HG03139 (cell line): ENCODE measurements around the gene TTC7B.

Source experiments
- ATAC-seq: cut with Tn5 transposase; IDR thresholded peaks from one replicate; pipeline ENCODE4 v1.9.1; 2021; ENCODE audit not compliant: unreplicated experiment

Gene TTC7B

GRCh38 chr14:90652626-90653025, 163.6 kb downstream of the TTC7B start:
- ATAC-seq: no peak

- ATAC-seq: no peak
Measured at GRCh38 chr14:90651976-90652560, 164.2 kb downstream of the TTC7B start.

- ATAC-seq: no peak
Measured at GRCh38 chr14:90651271-90651804, 164.9 kb downstream of the TTC7B start.

DNA sequence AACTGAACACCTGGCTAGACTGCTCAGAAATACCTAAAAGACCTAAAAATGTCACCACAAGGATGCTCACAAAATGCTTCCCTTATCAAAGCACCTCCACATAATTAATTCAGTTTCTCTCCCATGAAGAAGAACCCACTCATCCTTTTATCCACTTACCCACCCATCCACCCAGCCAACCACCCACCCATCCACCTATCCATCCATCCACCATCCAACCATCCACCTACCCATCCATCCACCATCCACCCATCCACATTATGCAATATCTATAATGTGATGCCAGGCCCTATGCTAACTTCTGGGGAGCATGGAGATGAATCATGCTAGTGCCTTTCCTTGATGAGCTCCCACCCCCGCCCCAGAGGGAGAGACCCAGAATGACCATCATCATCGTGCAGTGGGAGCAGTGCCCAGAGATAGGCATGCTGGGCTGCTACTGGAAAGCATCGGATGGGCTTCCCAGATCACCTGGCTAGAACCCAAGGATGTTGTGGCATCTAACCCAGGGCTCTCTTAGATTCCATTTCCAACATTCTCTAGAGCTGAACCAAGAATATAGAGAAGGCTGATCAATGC, 166.6 kb downstream of the TTC7B start:
- ATAC-seq: no peak

GRCh38 chr14:90649083-90649482, 167.1 kb downstream of the TTC7B start:
- no peak for ATAC-seq

DNA sequence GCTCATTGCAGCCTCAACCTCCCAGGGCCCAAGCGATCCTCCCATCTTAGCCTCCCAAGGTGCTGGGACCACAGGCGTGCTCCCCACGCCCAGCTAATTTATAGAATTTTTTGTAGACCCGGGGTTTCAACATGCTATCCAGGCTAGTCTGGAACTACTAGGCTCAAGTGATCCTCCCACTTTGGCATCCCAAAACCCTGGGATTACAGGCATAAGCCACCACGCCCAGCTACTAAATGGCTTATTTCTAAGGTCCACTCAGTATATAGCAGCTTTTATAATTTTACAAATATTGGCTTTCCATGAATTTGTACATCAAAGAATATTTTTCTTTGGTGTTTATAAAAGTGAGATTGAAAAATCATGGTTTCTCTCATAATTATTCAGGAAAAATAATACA, 167.8 kb downstream of the TTC7B start:
- no peak for ATAC-seq

GRCh38 chr14:90647473-90648005, 168.7 kb downstream of the TTC7B start:
- no peak for ATAC-seq

GRCh38 chr14:90645842-90646443, 170.3 kb downstream of the TTC7B start:
- no peak for ATAC-seq

DNA sequence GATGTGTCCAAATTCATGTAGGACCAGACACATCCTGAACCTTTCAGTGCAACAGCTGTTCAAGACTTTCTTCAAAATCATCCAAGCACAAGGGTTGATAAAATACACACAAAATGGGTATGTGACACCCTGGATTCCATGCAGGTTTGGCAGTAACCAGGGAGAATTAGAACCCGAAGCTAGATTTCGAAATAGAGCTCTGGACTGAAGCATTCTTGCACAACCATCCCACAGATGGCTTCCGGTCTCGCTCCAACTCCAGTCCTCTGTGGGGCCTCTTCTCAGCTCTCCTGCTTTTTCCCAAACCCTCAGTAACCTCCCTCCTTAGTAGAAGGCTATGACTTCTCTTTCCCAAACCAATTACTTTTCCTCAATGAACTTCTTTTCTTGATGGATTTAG, 171.3 kb downstream of the TTC7B start:
- ATAC-seq: no peak

DNA sequence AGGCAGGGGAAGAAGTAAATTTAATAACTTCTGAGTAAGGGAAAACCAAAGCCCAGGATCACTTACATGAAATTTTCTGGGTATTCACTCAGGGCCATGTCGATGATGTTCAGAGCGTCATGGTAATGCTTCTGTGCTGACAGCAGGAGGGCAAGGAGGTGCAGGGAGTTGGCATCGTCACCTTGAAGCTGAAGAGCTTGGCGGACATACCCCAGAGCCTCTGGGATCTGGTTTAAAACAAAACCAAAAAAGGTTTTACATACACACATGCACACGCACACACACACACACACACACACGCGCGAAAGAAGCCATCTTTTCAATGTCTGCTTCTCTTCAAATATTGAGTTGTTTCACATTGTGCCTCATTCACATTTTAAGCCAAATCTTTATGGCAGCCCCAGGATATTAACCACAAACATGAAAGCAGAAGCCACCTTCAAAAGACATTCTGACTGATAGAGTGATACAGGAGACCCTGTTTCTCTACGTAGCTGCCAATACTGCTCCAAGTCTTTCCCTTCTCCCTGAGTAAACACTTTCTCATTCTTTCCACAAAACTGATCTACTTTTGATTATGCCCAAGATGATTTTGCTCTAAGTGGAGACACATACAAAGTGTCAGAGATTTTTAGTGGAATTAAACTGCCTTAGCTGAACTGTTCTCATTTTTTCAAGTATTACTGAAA, 172.1 kb downstream of the TTC7B start:
- ATAC-seq: no peak

- ATAC-seq: no peak
Measured at GRCh38 chr14:90642244-90642717, 173.9 kb downstream of the TTC7B start.

- ATAC-seq: no peak
Measured at GRCh38 chr14:90641615-90642243, 174.5 kb downstream of the TTC7B start.

DNA sequence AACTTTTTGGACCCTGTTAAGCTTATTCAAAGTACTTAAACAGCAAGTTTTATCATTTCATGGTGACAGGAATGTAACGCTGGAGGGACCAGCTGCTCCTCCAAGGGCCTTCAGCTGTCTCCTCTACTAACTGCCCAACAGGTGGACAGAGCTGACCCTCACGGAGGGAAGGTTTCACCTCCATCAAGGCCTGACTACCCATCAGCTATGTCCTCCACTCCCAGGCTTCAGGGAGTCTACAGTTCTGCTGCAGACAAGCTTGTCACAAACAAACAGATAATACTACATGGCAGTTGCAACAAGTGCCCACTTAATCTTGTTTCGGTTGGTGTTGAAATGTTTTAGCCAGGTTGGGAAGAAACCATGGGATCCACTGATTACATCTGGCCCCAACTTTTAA, 175.1 kb downstream of the TTC7B start:
- ATAC-seq: no peak

GRCh38 chr14:90639641-90640040, 176.6 kb downstream of the TTC7B start:
- no peak for ATAC-seq

GRCh38 chr14:90632871-90633270, 183.4 kb downstream of the TTC7B start:
- ATAC-seq: no peak

DNA sequence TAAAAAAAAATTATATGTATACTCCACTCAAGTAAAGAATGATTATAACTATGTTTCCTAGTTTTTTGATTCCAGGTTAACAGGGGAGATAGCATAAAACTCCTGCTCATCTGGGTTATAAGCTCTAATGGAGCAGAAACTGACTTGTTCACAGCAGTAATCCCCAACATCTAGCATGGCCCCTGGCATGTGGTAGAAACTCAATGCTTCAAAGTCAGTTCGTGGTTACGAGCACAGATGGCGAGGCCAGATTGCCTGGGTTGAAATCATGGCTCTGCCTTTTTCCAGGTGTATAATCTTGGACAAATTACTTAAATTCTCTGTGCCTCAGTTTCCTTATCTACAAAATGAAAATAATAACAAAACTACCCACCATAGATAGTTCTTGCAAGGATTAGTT, 183.8 kb downstream of the TTC7B start:
- no peak for ATAC-seq

DNA sequence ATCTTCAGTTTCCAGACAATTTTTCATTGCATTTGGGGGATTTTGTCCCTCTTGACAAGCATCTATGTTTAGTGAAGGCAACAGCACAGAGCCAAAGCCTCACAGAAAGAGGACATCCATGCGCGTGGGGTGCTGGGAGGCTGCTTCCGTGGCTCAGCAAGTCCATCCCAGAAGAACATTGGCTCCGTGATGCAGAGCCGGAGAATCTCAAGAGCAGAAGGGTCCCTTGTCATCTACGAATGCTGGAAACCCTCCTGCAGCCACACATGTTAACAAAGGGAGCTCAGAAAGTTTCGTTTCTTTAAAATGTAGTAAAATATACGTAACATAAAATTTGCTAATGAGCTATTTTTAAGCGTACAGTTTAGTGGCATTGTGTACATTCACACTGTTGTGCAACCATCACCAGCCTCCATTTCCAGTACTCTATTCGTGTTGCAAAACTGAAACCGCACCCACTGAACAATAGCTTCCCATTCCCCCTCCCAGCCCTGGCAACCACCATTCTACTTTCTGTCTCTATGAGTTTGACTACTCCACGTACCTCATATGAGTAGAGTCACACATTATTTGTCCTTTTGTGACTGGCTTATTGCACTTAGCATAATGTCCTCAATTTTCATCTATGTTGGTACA, 185.9 kb downstream of the TTC7B start:
- no peak for ATAC-seq

DNA sequence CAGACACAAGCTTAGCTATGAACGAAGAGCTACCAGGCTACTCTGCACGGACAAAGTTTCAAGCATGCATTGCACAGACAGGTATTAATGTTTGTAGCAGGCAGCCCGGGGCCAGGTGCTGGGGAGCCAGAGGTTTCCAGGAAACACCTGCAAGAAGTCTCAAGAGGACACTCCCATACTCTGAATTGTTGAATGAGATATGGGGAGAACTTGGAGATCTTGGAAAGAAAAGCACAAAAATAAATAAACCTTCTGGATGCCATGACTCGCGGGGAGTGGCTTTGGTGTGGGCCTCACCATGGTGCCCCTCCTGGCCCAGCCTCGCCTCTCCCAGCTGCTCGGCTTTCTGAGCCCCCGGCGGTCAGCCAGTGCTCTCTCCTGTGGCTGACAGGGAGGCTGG, 186.8 kb downstream of the TTC7B start:
- ATAC-seq: no peak

DNA sequence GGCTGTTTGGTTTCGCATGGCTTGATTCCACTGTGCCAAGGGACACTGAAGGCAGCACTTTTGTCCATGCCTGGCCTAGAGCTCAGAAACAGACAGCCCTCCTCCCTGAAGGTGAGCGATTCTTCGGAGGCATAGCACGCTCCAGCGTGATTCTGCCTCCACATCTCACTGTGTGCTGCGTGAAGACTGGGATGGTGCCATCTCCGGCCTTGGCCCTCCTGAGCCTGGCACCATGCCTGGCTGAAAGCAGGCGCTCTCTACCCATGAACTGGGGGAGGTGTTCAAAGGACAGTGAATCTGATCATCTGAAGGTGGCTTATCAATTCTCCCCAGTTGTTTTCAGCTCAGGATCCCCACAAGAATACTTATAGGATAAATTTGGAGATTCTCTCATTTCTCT, 187.4 kb downstream of the TTC7B start:
- no peak for ATAC-seq

DNA sequence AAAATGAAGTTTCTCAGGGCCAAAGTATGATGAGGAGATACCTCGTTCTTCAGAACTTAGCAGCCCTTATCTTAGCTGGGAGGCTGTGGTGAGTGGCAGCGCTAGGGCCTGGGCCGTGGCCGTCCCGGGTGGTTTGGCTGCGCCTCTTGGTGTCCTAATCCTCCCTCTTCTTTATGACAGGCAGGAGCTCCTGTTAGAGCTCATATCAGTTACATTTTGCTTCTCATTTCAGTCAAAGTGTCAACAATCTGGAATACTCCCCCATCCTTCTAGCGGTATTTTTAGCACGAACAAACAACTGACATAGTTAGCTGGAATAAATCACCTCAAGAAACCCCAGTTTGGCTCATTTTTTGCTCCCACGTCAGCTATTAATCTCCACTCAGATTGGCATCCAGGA, 188.8 kb downstream of the TTC7B start:
- no peak for ATAC-seq

DNA sequence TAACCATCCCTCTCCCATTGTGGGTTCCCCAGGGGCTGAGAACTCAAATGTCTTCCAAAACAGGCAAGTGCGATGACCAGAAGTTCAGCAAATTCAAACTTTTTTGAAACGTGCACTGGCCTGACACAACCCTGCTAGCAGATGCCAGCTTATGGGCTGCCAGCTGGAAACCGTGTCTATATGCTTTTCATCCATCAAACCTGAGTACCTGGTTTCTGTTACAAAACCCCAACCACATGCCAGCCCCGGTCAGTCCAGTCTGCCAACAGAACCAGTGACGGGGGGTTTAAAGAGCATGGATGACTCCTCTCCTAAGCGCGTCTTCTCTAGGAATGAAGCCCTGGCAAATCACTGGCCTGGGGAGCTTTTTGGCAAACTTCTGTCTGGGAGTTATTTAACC, 189.7 kb downstream of the TTC7B start:
- ATAC-seq: no peak
